ENCODE data around the gene PHLDA1. TPM values are rescaled to one million over a fixed set of nuclear protein-coding genes. Genes with fewer than 3 reads are reported as not detected.

The PHLDA1 gene
- total and polyA plus RNA-seq, 2 experiments from 2014 or later, result 11.7 to 21.6 TPM

GRCh38 chr12:76020281-76020680, 11.3 kb downstream of the PHLDA1 start:
- no peaks in the 10 kb centered on the region for H3K79me2 ChIP-seq (replicated peaks; ENCODE audit: insufficient read depth)
- H3K4me1 Mint-ChIP-seq, result peaks cover 41% of the 10 kb centered on the region
- H3K27ac Mint-ChIP-seq, result peak overlapping the region; percentile 82
- no peaks in the 10 kb centered on the region for H3K36me3 ChIP-seq (ENCODE audit: insufficient read depth)
- H2AFZ ChIP-seq, result peak overlapping the region; percentile 35; the same call in 1 of the 2 replicates
- no peaks in the 10 kb centered on the region for H3K9me2 ChIP-seq (ENCODE audit: insufficient read depth)
- ATAC-seq (peak; percentile 22), DNase-seq (ENCODE audit: low spot score) (no peak)
- TF ChIP-seq NANOG (IDR thresholded peaks at IDR 0.05; ENCODE audit: borderline replicate concordance), result no peak
- no peak for TF ChIP-seq ETS1 (IDR thresholded peaks at IDR 0.05)
- TF ChIP-seq ZNF331 (CRISPR knock-in tag; IDR thresholded peaks at IDR 0.05; ENCODE audit: low read depth), result no peak
- no peaks in the 10 kb centered on the region for H3K9me3 Mint-ChIP-seq
- no peak overlapping the region for H3K4me3 ChIP-seq
- no peaks in the 10 kb centered on the region; the same call in 1 of the 2 replicates for H3F3A ChIP-seq (replicated peaks; ENCODE audit: low read depth)
- H3K36me3 Mint-ChIP-seq (ENCODE audit: low read depth), result no peaks in the 10 kb centered on the region
- peaks cover 2% of the 10 kb centered on the region for H3K27me3 Mint-ChIP-seq (ENCODE audit: insufficient read depth, low read depth, poor library complexity)
- no peak overlapping the region for H3K4me3 Mint-ChIP-seq
- H3K27ac ChIP-seq (ENCODE audit: low read depth), result peak overlapping the region; percentile 20; the same call in 1 of the 2 replicates
- H3K4me2 ChIP-seq, result no peak overlapping the region
- H3K4me1 ChIP-seq (ENCODE audit: insufficient read depth), result peaks cover 30% of the 10 kb centered on the region
- H4K20me1 ChIP-seq (replicated peaks; ENCODE audit: insufficient read depth), result no peaks in the 10 kb centered on the region
- no peaks in the 10 kb centered on the region for H3K27me3 ChIP-seq (ENCODE audit: insufficient read depth)

- Histone ChIP-seq H2AFZ (no peak overlapping the region), H3F3A (replicated peaks; ENCODE audit: low read depth) (no peaks in the 10 kb centered on the region; the same call in 1 of the 2 replicates), H3K27me3 (ENCODE audit: insufficient read depth) (no peaks in the 10 kb centered on the region), H3K4me3 (no peak overlapping the region), H3K4me1 (ENCODE audit: insufficient read depth) (peaks cover 30% of the 10 kb centered on the region), H3K9me2 (ENCODE audit: insufficient read depth) (no peaks in the 10 kb centered on the region), H3K27ac (ENCODE audit: low read depth) (peak overlapping the region; percentile 35; the same call in 1 of the 2 replicates), H3K4me2 (peak overlapping the region; percentile 8), H3K36me3 (ENCODE audit: insufficient read depth) (no peaks in the 10 kb centered on the region), H3K79me2 (replicated peaks; ENCODE audit: insufficient read depth) (no peaks in the 10 kb centered on the region), H4K20me1 (replicated peaks; ENCODE audit: insufficient read depth) (no peaks in the 10 kb centered on the region)
- no peaks in the 10 kb centered on the region for H3K9me3 Mint-ChIP-seq
- peak overlapping the region; percentile 8; the same call in 1 of the 2 replicates for H3K27ac Mint-ChIP-seq
- peak; percentile 27 for ATAC-seq
- H3K4me1 Mint-ChIP-seq, result peaks cover 37% of the 10 kb centered on the region
- H3K27me3 Mint-ChIP-seq (ENCODE audit: insufficient read depth, low read depth, poor library complexity), result peaks cover 2% of the 10 kb centered on the region
- no peaks in the 10 kb centered on the region for H3K36me3 Mint-ChIP-seq (ENCODE audit: low read depth)
- DNase-seq (ENCODE audit: low spot score), result no peak
- no peak overlapping the region; the same call in 2 of the 3 replicates for H3K4me3 Mint-ChIP-seq
- no peak for TF ChIP-seq CREB1 (CRISPR knock-in tag; IDR thresholded peaks at IDR 0.05; ENCODE audit: low read depth)
- TF ChIP-seq EZH2 (IDR thresholded peaks at IDR 0.05; ENCODE audit: low read depth, unreplicated experiment), result no peak
- no peak for TF ChIP-seq ZNF331 (CRISPR knock-in tag; IDR thresholded peaks at IDR 0.05; ENCODE audit: low read depth)
- no peak for TF ChIP-seq ZNF114 (CRISPR knock-in tag; IDR thresholded peaks at IDR 0.05)
- TF ChIP-seq CTCF (conservative IDR thresholded peaks at IDR 0.05; ENCODE audit: low read depth in 2 of 2), result no peak
- TF ChIP-seq ZNF462 (CRISPR knock-in tag; IDR thresholded peaks at IDR 0.05), result no peak
- no peak for TF ChIP-seq EZH2phosphoT487 (IDR thresholded peaks at IDR 0.05; ENCODE audit: unreplicated experiment)
- TF ChIP-seq NANOG (IDR thresholded peaks at IDR 0.05; ENCODE audit: borderline replicate concordance), result no peak
- TF ChIP-seq STAT1 (IDR thresholded peaks at IDR 0.05; ENCODE audit: unreplicated experiment), result no peak
Observed at GRCh38 chr12:76018672-76019071, 12.9 kb downstream of the PHLDA1 start.
